ENCODE data around the gene WDR82.

The WDR82 gene

GRCh38 chr3:52311576-52312119 lies 33.2 kb upstream of the WDR82 start:
- no peak for TF ChIP-seq CTCF (conservative IDR thresholded peaks at IDR 0.05; ENCODE audit: low read depth, low read length)
- H3K36me3 ChIP-seq (ENCODE audit: insufficient read depth), result no peaks in the 10 kb centered on the region
- no peaks in the 10 kb centered on the region for H3K27me3 ChIP-seq (ENCODE audit: insufficient read depth, low read depth)
- H4K20me1 ChIP-seq (ENCODE audit: insufficient read depth), result no peaks in the 10 kb centered on the region
- H3K4me3 ChIP-seq (IDR thresholded peaks at IDR 0.05; ENCODE audit: insufficient read depth, low read depth, low read length), result no peak overlapping the region
- peak overlapping the region; percentile 67 for H3K4me2 ChIP-seq
- H3K27ac ChIP-seq, result peak overlapping the region; percentile 83
- peak overlapping the region; percentile 32; the same call in 1 of the 2 replicates for H3K9ac ChIP-seq
- H3K4me1 ChIP-seq (ENCODE audit: low read depth, poor library complexity, severe bottlenecking), result peaks cover 88% of the 10 kb centered on the region
- peak overlapping the region; percentile 36; the same call in 1 of the 2 replicates for H2AFZ ChIP-seq (ENCODE audit: low read depth)
- no peaks in the 10 kb centered on the region for H3K79me2 ChIP-seq (ENCODE audit: insufficient read depth, low read depth)

DNA sequence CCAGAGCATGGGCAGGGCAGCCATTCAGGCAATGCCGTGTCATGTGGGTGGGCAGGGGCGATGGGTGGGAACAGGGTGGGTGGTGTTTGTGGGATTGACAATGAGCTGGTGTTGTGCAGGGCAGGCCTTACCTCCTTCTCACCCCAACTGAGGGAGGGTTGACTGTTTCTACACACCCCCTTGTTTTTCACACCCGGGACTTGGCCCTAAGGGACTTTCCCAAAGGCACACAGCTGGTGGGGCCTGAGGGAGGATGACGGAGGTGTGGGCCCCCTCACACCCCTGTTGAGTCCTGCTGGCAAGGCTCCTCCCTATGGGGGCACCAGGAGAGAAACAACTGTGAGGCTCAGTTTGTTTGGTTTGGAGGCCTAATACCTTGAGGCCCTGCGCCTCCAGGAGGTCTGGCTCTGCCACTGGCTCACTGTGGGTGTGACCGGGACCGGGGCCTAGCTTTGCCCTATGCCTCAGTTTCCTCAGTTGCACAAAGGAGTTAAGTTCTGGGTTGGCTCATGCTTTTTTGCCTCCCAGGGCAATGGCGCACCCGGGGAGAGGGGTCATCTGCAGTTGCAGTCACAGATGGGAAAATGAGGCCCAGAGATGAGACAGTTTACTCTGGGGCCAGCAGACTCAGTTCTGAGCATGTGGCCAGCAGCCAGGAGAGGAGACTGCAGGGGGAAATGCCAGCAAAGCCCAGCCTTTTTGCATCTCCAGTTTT lies 32.6 kb upstream of the WDR82 start:
- no peaks in the 10 kb centered on the region for H3K27me3 ChIP-seq (ENCODE audit: insufficient read depth, low read depth)
- no peaks in the 10 kb centered on the region for H3K79me2 ChIP-seq (ENCODE audit: insufficient read depth, low read depth)
- no peak overlapping the region for H3K4me3 ChIP-seq (IDR thresholded peaks at IDR 0.05; ENCODE audit: insufficient read depth, low read depth, low read length)
- H3K36me3 ChIP-seq (ENCODE audit: insufficient read depth), result no peaks in the 10 kb centered on the region
- peak overlapping the region; percentile 36; the same call in 1 of the 2 replicates for H2AFZ ChIP-seq (ENCODE audit: low read depth)
- peak overlapping the region; percentile 83 for H3K27ac ChIP-seq
- peaks cover 83% of the 10 kb centered on the region for H3K4me1 ChIP-seq (ENCODE audit: low read depth, poor library complexity, severe bottlenecking)
- H3K4me2 ChIP-seq, result peak overlapping the region; percentile 67
- peak overlapping the region; percentile 32 for H3K9ac ChIP-seq
- H4K20me1 ChIP-seq (ENCODE audit: insufficient read depth), result no peaks in the 10 kb centered on the region
- no peak for TF ChIP-seq CTCF (conservative IDR thresholded peaks at IDR 0.05; ENCODE audit: low read depth, low read length)

GRCh38 chr3:52308308-52308707 lies 29.9 kb upstream of the WDR82 start:
- Histone ChIP-seq H3K9ac (no peak overlapping the region), H2AFZ (ENCODE audit: low read depth) (no peak overlapping the region), H3K36me3 (ENCODE audit: insufficient read depth) (no peaks in the 10 kb centered on the region), H3K27me3 (ENCODE audit: insufficient read depth, low read depth) (no peaks in the 10 kb centered on the region), H3K27ac (no peak overlapping the region), H3K79me2 (ENCODE audit: insufficient read depth, low read depth) (no peaks in the 10 kb centered on the region), H3K4me1 (ENCODE audit: low read depth, poor library complexity, severe bottlenecking) (peaks cover 59% of the 10 kb centered on the region), H3K4me2 (no peak overlapping the region), H3K4me3 (IDR thresholded peaks at IDR 0.05; ENCODE audit: insufficient read depth, low read depth, low read length) (no peak overlapping the region), H4K20me1 (ENCODE audit: insufficient read depth) (no peaks in the 10 kb centered on the region)
- TF ChIP-seq CTCF (conservative IDR thresholded peaks at IDR 0.05; ENCODE audit: low read depth, low read length), result no peak

DNA sequence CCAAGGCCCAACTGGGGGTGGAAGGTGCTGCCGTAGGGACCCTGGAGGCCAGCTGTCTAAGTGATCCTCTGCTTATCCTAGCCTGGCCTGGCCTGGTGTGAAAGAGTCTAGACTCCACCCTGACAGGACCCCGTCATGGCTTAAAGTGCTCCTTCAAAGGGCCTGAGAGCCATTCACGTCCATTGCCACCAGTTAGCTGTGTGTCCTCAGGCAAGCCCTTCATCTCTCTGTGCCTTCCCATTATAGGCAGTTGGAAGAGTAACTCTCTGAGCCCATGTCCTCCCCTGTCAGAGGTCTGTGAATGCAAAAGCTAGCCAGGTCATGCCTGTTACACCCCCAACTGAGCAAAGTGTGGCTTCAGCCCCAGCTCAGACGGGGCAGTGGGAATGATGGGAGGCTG lies 28.5 kb upstream of the WDR82 start:
- Histone ChIP-seq H3K36me3 (ENCODE audit: insufficient read depth) (no peaks in the 10 kb centered on the region), H3K27me3 (ENCODE audit: insufficient read depth, low read depth) (no peaks in the 10 kb centered on the region), H3K4me2 (no peak overlapping the region), H3K4me3 (IDR thresholded peaks at IDR 0.05; ENCODE audit: insufficient read depth, low read depth, low read length) (no peak overlapping the region), H3K4me1 (ENCODE audit: low read depth, poor library complexity, severe bottlenecking) (peaks cover 46% of the 10 kb centered on the region), H3K79me2 (ENCODE audit: insufficient read depth, low read depth) (no peaks in the 10 kb centered on the region), H3K9ac (no peak overlapping the region), H2AFZ (ENCODE audit: low read depth) (no peak overlapping the region), H4K20me1 (ENCODE audit: insufficient read depth) (no peaks in the 10 kb centered on the region), H3K27ac (no peak overlapping the region)
- TF ChIP-seq CTCF (conservative IDR thresholded peaks at IDR 0.05; ENCODE audit: low read depth, low read length), result no peak

All from KMS-11 (cell line).